Measurements from ENCODE around the gene ZHX3.

DNA sequence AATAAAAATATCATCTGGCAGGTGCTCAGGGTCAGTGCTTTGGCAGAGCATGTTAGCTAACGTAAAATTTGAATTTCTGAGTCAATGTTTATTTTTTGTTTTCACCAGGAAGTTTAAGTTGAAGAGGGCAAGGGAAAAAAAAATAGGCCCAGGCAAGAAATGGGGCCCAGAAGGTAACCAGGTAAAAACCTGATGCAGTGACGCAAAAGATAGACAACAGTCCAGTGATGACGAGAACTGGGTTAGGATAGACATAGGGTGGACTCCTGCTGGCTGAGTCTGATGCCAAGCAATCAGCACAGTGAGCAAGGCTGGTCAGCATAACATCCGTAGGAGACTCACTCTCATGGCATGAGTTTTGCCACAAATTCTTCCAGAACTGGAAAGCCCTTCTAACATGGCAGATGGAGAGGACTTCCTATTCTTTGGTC, 42.2 kb downstream of the ZHX3 start:
- TF ChIP-seq, protein P1, sequence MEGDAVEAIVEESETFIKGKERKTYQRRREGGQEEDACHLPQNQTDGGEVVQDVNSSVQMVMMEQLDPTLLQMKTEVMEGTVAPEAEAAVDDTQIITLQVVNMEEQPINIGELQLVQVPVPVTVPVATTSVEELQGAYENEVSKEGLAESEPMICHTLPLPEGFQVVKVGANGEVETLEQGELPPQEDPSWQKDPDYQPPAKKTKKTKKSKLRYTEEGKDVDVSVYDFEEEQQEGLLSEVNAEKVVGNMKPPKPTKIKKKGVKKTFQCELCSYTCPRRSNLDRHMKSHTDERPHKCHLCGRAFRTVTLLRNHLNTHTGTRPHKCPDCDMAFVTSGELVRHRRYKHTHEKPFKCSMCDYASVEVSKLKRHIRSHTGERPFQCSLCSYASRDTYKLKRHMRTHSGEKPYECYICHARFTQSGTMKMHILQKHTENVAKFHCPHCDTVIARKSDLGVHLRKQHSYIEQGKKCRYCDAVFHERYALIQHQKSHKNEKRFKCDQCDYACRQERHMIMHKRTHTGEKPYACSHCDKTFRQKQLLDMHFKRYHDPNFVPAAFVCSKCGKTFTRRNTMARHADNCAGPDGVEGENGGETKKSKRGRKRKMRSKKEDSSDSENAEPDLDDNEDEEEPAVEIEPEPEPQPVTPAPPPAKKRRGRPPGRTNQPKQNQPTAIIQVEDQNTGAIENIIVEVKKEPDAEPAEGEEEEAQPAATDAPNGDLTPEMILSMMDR (IDR thresholded peaks at IDR 0.05) = no peak
- no peak for TF ChIP-seq ZFX (IDR thresholded peaks at IDR 0.05; ENCODE audit: borderline replicate concordance)

Data from 22Rv1 (cell line).